AG04450 (cell line): ENCODE data around the gene FREY1. TPM values are rescaled to one million over a fixed set of nuclear protein-coding genes. Genes with fewer than 3 reads are reported as not detected.

Experiments
- CTCF ChIA-PET: fragments of 300-600, 350-600 bp; formaldehyde crosslinking; extraction: SDS; loops from one replicate; lab custom pipeline; 2022; ENCODE audit warnings: antibody characterized with exemption, inconsistent platforms; lab: Charles Lee
- POLR2A ChIA-PET: fragments of 350-600 bp; formaldehyde crosslinking; extraction: SDS; loops from one replicate; lab custom pipeline; 2021; ENCODE audit warnings: antibody characterized with exemption, inconsistent platforms; lab: Yijun Ruan, JAX
- DNase-seq: peaks from one replicate; pipeline ENCODE4 v3.0.0-alpha.2; 2011; ENCODE audit warnings: low read depth, low spot score
- H3K27ac ChIP-seq: one replicate; pipeline ENCODE4 v1.5.1; 2012; ENCODE audit warnings: low read depth, low read length, control low read depth
- H3K27me3 ChIP-seq: one replicate; pipeline ENCODE4 v1.6.0; 2012; ENCODE audit warnings: low read length; ENCODE audit not compliant: control insufficient read depth, insufficient read depth
- H3K4me3 ChIP-seq: 2 replicates; pipeline ENCODE4 v1.5.1; 2011; ENCODE audit warnings: mild to moderate bottlenecking, low read depth, low read length, control low read depth
- H3K9me3 ChIP-seq: 2 replicates; pipeline ENCODE4 v1.5.1; 2012; ENCODE audit warnings: low read length; ENCODE audit not compliant: control insufficient read depth, insufficient read depth
- polyA plus RNA-seq: library from polyadenylated mRNA; depleted of rRNA; stranded (reverse); fragments of >200 nt; gene quantifications from 2 replicates; pipeline ENCODE4 v1.2.3, GENCODE V29; 2011
- TF ChIP-seq, protein P1 (sequence below): IDR thresholded peaks from 2 replicates; pipeline ENCODE4 v1.5.1; 2011; ENCODE audit warnings: low read depth, low read length, control low read depth, inconsistent platforms

The FREY1 gene
- polyA plus RNA-seq, 1 experiment: not detected

GRCh38 chr11:45930031-45930794 is 23.1 kb upstream of the FREY1 start:
- TF ChIP-seq, protein P1, sequence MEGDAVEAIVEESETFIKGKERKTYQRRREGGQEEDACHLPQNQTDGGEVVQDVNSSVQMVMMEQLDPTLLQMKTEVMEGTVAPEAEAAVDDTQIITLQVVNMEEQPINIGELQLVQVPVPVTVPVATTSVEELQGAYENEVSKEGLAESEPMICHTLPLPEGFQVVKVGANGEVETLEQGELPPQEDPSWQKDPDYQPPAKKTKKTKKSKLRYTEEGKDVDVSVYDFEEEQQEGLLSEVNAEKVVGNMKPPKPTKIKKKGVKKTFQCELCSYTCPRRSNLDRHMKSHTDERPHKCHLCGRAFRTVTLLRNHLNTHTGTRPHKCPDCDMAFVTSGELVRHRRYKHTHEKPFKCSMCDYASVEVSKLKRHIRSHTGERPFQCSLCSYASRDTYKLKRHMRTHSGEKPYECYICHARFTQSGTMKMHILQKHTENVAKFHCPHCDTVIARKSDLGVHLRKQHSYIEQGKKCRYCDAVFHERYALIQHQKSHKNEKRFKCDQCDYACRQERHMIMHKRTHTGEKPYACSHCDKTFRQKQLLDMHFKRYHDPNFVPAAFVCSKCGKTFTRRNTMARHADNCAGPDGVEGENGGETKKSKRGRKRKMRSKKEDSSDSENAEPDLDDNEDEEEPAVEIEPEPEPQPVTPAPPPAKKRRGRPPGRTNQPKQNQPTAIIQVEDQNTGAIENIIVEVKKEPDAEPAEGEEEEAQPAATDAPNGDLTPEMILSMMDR: no peak
- H3K4me3 ChIP-seq: no peak overlapping the region
- no peak for DNase-seq
- ChIA-PET POLR2A (interaction anchor here (0.5 to 0.9 kb wide), 2 partner anchors 12 to 85 kb away, joined by 3 read pairs; no protein-coding TSS in a partner anchor), CTCF (interaction anchor here (1.1 to 2.1 kb wide), 3 partner anchors 34 to 76 kb away, joined by 3 to 5 read pairs (median 3); no protein-coding TSS in a partner anchor)
- H3K27ac ChIP-seq: no peak overlapping the region
- H3K9me3 ChIP-seq: no peaks in the 10 kb centered on the region; the same call in 1 of the 2 replicates
- H3K27me3 ChIP-seq: peaks cover 12% of the 10 kb centered on the region

GRCh38 chr11:45929486-45930030 is 22.5 kb upstream of the FREY1 start:
- TF ChIP-seq, protein P1: no peak
- H3K27ac ChIP-seq: no peak overlapping the region
- no peak for DNase-seq
- H3K9me3 ChIP-seq: no peaks in the 10 kb centered on the region; the same call in 1 of the 2 replicates
- peaks cover 17% of the 10 kb centered on the region for H3K27me3 ChIP-seq
- ChIA-PET POLR2A (no interaction called here), CTCF (interaction anchor here (1.4 kb wide), 1 partner anchor 56 kb away, joined by 3 read pairs; no protein-coding TSS in a partner anchor)
- no peak overlapping the region for H3K4me3 ChIP-seq

DNA sequence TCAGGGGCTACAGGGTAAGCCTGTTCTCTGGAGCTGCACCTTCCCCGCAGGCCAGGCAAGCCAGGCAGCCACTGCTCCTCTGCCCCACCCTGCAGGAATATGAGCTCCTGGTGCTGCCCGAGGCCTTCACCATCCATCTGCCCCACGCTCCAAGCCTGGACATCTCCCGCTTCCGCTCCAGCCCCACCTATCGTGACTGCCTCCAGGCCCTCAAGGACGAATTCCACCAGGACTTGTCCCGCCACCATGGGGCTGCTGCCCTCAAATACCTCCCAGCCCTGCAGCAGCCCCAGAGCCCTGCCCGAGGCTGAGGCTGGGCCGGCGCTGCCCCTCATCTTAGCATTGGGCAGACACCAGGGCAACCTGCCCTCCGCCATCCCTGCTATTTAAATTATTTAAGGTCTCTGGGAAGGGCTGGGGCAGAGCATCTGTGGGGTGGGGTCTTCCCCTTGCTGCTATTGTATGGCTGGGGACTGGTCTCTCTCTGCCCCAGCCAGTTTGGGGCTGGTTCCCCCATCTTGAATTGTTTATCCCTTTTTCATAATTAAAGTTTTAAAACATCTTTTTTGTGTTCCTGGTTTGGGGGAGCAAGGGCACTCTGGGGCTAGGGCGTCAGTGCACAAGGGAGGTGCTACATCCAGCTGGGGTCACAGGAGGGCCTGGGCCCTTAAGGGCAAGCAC is 21.6 kb upstream of the FREY1 start:
- TF ChIP-seq, protein P1: no peak
- DNase-seq: no peak
- Histone ChIP-seq H3K9me3 (no peaks in the 10 kb centered on the region; the same call in 1 of the 2 replicates), H3K27ac (no peak overlapping the region), H3K27me3 (peaks cover 24% of the 10 kb centered on the region), H3K4me3 (no peak overlapping the region)
- POLR2A ChIA-PET: no interaction called here
- CTCF ChIA-PET: interaction anchor here (2.1 kb wide), 1 partner anchor 36 kb away, joined by 6 read pairs; no protein-coding TSS in a partner anchor

DNA sequence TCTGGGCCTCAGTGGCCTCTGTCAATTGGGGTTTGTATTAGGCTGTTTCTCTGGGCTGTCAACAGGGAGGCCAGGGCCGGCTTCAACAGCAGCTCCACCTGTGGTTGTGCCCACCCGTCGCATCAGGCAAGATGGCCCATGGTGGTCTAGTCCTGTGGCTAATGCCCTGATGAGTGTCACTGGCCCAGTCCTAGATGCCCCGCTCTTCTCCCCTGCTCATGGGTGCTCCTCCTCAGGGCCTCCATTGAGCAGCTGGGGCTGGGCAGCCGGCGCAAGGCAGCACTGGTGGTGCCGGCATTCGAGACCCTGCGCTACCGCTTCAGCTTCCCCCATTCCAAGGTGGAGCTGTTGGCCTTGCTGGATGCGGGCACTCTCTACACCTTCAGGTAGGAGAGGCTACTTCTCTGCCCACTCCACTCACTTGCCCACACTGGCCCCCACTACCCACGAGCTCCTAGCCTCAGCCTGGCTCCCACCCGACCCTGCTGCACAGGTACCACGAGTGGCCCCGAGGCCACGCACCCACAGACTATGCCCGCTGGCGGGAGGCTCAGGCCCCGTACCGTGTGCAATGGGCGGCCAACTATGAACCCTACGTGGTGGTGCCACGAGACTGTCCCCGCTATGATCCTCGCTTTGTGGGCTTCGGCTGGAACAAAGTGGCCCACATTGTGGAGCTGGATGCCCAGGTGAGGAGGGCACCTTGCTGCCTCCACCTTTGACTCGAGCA is 20.8 kb upstream of the FREY1 start:
- TF ChIP-seq, protein P1: no peak
- Histone ChIP-seq H3K27ac (no peak overlapping the region), H3K4me3 (no peak overlapping the region), H3K9me3 (peaks cover 3% of the 10 kb centered on the region; the same call in 1 of the 2 replicates), H3K27me3 (peaks cover 31% of the 10 kb centered on the region)
- CTCF ChIA-PET: interaction anchor here (2.1 kb wide), 1 partner anchor 37 kb away, joined by 6 read pairs; no protein-coding TSS in a partner anchor
- DNase-seq: no peak
- POLR2A ChIA-PET: no interaction called here
